Ovary (tissue), 3 donors: ENCODE data around the gene MASP1.

Experiments
- EP300 ChIP-seq: sonication (generic); formaldehyde crosslinking; IDR thresholded peaks from one replicate; pipeline ENCODE4 v1.6.1; 2017; ENCODE audit warnings: antibody characterized with exemption
- POLR2A ChIP-seq: fragments of 450-650 bp; IDR thresholded peaks from one replicate; pipeline ENCODE4 v1.6.1; 2017; ENCODE audit warnings: antibody characterized with exemption, mild to moderate bottlenecking, moderate library complexity
- TF ChIP-seq, protein P1 (sequence below), 3 donors: fragments of 450-650 bp in 2 of 3; fragments of 200-600 bp in 1 of 3; IDR thresholded peaks; one replicate each; pipeline versions ENCODE4 v1.5.1 to v1.8.0; 2016 to 2022; ENCODE audit warnings: antibody characterized with exemption in 3 of 3, mild to moderate bottlenecking in 1 of 3
- donor health status: DM: no; HTN: no; CAD: no.

DNA sequence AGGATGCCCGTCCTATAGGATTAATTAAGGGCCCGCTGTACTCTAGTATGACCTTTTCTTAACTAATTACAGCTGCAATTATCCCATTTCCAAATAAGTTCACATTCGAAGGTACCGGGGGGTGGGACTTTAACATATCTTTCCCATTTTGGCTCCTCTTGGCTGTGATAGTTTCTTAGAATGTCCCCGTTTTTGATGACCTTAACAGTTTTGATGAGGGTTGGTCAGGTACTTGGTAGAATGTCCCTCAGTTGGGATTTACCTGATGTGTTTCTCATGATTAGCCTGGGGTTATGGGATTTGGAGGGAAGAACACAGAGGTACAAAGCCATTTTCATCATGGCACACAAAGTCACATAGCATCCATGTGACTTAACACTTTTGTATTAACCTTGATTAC lies 76.1 kb downstream of the MASP1 start:
- TF ChIP-seq, protein P1, sequence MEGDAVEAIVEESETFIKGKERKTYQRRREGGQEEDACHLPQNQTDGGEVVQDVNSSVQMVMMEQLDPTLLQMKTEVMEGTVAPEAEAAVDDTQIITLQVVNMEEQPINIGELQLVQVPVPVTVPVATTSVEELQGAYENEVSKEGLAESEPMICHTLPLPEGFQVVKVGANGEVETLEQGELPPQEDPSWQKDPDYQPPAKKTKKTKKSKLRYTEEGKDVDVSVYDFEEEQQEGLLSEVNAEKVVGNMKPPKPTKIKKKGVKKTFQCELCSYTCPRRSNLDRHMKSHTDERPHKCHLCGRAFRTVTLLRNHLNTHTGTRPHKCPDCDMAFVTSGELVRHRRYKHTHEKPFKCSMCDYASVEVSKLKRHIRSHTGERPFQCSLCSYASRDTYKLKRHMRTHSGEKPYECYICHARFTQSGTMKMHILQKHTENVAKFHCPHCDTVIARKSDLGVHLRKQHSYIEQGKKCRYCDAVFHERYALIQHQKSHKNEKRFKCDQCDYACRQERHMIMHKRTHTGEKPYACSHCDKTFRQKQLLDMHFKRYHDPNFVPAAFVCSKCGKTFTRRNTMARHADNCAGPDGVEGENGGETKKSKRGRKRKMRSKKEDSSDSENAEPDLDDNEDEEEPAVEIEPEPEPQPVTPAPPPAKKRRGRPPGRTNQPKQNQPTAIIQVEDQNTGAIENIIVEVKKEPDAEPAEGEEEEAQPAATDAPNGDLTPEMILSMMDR (IDR thresholded peaks at IDR 0.05) = no peak
- TF ChIP-seq POLR2A (no peak), EP300 (no peak)
